Stimulated activated memory B cell treated with anti-CD40 and anti-IgM and Interleukin-4, amounts not matched to agents 10 μg/mL and 1 μg/mL and 100 μg/mL, for 72 hours (primary cell): ENCODE measurements around the gene TFDP1.

Experiments
- ATAC-seq: fragments of 150-1000 bp; cut with Tn5 transposase; 2 replicates; pipeline ENCODE4 v1.10.0; 2021
- H3K27ac Mint-ChIP-seq: one replicate; pipeline ENCODE4 v1.8.0; 2022; ENCODE audit warnings: mild to moderate bottlenecking, mixed read lengths
- H3K27me3 Mint-ChIP-seq: one replicate; pipeline ENCODE4 v1.8.0; 2022; ENCODE audit warnings: mixed read lengths
- H3K36me3 Mint-ChIP-seq: one replicate; pipeline ENCODE4 v1.8.0; 2022; ENCODE audit warnings: mixed read lengths
- H3K4me1 Mint-ChIP-seq: one replicate; pipeline ENCODE4 v1.8.0; 2022; ENCODE audit warnings: mixed read lengths
- H3K4me3 Mint-ChIP-seq: one replicate; pipeline ENCODE4 v1.8.0; 2022; ENCODE audit warnings: mild to moderate bottlenecking, moderate library complexity, mixed read lengths
- H3K9me3 Mint-ChIP-seq: one replicate; pipeline ENCODE4 v1.8.0; 2022; ENCODE audit warnings: mixed read lengths

Gene TFDP1

GRCh38 chr13:113656831-113657671 is 72.5 kb downstream of the TFDP1 start:
- H3K36me3 Mint-ChIP-seq, result peaks cover 11% of the 10 kb centered on the region
- peaks cover 7% of the 10 kb centered on the region for H3K9me3 Mint-ChIP-seq
- peaks cover 19% of the 10 kb centered on the region for H3K27me3 Mint-ChIP-seq
- ATAC-seq, result no peak
- H3K4me3 Mint-ChIP-seq, result no peak overlapping the region
- H3K4me1 Mint-ChIP-seq, result no peaks in the 10 kb centered on the region
- H3K27ac Mint-ChIP-seq, result no peak overlapping the region

DNA sequence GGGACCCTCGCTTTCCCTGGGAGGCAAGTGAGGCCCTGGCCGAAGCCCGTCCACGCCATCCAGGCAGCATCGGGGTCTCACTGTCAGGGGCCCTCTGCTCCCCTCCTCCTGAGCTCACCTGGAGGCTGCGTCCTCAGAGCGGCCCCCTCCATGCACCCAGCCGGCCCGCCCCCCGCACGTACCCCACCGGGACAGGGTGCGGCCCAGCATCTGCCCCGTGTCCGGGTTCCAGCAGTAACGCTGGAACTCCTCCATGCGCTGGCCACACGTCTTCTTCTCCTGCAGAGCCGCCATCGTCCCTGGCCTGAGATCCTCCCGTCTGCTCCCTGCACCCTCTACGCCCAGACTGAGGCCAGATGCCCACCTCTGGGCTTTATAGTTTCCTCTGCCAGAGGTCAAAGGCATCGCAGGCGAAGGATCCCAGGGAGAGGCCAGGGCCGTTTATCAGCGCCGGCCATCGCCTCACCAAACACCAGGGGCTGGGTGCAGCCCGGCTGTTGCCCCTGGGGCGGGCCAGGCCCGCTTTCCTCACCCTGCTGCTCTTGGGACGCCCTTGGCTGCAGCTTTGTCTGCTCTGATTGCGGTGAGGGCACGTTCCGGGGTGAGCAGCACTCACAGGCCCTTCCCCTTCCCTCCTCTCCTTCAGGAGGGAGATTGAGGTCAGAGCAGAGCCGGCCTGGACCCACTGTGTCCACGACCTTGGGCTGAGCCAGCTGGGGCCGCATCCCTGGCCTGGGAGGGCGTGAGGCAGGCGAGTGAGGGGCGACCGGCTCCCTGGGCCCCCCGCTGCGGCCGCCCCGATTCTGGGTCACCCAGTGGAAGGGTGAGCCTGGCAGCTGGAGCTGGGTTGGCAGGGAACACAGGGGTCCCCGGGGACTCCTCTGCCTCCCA is 73.5 kb downstream of the TFDP1 start, which contains the start of gene ATP4B:
ATP4B (minus strand) TSS at position 348 of the 891 bp plus-strand sequence; CDS start at position 294, 54 bp downstream.
- H3K27ac Mint-ChIP-seq, result no peak within 1 kb of the TSS
- peaks cover 19% of the 10 kb centered on the region for H3K27me3 Mint-ChIP-seq

DNA sequence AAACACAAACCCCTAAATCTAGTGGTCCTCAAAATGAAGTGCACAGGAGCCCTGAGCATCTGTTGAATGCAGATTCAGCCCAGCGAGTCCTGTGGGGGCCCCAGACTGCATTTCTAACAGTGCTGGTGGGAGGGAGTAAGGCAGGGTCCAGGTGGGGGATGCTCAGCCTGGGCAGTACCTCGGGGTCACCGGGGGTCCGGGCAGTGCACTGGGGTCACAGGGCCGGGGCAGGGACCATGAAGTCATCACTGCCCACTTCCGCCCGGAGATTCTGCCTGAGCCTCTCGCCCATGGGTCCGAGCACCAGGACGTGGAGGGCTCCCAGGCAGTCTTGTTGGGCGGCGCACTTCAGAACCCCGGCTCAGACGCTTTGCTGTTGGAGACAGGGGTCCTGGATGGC is 74.3 kb downstream of the TFDP1 start:
- Mint-ChIP-seq H3K27me3 (peaks cover 19% of the 10 kb centered on the region), H3K9me3 (peaks cover 7% of the 10 kb centered on the region), H3K27ac (no peak overlapping the region), H3K4me1 (no peaks in the 10 kb centered on the region), H3K4me3 (no peak overlapping the region), H3K36me3 (peaks cover 11% of the 10 kb centered on the region)
- ATAC-seq, result no peak

More for the DNA sequence above, 73.5 kb downstream of the TFDP1 start, which contains the start of gene ATP4B:
- Mint-ChIP-seq H3K4me3 (no peak within 1 kb of the TSS), H3K4me1 (no peaks in the 10 kb centered on the region), H3K36me3 (peaks cover 11% of the 10 kb centered on the region), H3K9me3 (peaks cover 7% of the 10 kb centered on the region)
- ATAC-seq, result no peak

GRCh38 chr13:113659337-113659736 is 74.8 kb downstream of the TFDP1 start:
- Mint-ChIP-seq H3K27me3 (peaks cover 19% of the 10 kb centered on the region), H3K4me1 (no peaks in the 10 kb centered on the region)
- ATAC-seq, result no peak

DNA sequence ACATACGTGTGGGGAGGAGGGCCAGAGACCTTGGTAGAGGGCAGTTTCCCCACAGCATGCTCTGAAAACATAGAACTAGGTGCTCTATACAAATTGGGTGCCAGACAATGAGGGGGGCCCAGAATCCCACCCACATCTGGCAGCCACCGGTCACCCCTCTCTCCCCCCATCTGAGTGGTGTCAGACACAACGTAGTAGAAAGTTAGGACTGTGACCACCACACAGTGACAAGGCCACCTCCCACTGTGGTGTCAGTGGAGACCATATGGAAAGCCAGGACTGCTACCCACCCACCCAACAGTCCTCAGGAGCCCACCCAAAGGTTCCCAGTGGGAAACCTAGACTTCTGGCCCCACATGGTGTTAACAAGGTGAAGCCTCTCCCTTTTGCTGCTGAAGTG is 75.5 kb downstream of the TFDP1 start:
- no peaks in the 10 kb centered on the region for H3K4me1 Mint-ChIP-seq
- no peak overlapping the region for H3K4me3 Mint-ChIP-seq
- ATAC-seq, result no peak
- H3K27me3 Mint-ChIP-seq, result peaks cover 19% of the 10 kb centered on the region
- peaks cover 7% of the 10 kb centered on the region for H3K9me3 Mint-ChIP-seq
- no peak overlapping the region for H3K27ac Mint-ChIP-seq
- H3K36me3 Mint-ChIP-seq, result peaks cover 11% of the 10 kb centered on the region

More at GRCh38 chr13:113659337-113659736, 74.8 kb downstream of the TFDP1 start:
- peaks cover 7% of the 10 kb centered on the region for H3K9me3 Mint-ChIP-seq
- H3K27ac Mint-ChIP-seq, result no peak overlapping the region
- H3K36me3 Mint-ChIP-seq, result peaks cover 11% of the 10 kb centered on the region
- H3K4me3 Mint-ChIP-seq, result no peak overlapping the region

DNA sequence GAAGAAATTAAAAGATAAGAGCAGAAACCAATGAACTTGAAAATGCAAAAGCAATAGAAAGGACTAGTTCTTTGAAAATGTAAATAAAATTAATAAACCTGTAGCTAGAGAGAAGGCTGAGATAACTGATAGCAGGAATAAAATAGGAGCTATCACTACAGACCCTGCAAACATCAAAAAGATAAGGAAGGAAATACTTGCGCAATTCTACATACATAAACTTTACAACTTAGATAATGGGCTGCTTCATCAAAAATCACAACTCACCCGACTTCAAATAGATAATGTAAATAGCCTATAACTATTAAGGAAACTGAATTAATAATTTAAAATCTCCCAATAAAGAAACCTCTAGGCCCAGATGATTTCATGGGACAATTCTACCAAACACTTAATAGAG is 77.0 kb downstream of the TFDP1 start:
- peaks cover 7% of the 10 kb centered on the region for H3K9me3 Mint-ChIP-seq

DNA sequence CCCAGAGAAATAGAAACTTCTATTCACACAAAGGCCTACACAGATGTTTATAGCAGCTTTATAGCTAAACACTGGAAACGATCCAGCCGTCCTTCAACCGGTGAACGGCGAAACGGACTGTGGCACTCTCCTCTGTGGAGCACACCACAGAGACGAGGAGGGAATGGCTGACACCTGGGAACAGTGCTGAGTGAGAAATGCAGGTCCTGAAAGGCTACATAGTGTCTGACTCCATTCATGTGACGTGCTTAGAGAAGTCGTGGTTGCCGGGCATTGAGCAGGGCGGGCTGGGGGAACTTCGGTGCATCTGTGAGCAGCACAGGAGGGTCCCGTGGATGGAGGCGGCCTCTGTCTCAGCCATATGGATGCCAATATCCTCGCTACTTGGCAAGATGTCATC is 79.4 kb downstream of the TFDP1 start:
- Mint-ChIP-seq H3K4me3 (no peak overlapping the region), H3K36me3 (peaks cover 11% of the 10 kb centered on the region), H3K4me1 (no peaks in the 10 kb centered on the region), H3K27ac (no peak overlapping the region), H3K27me3 (peaks cover 18% of the 10 kb centered on the region), H3K9me3 (peaks cover 7% of the 10 kb centered on the region)
- no peak for ATAC-seq

More for the DNA sequence above, 77.0 kb downstream of the TFDP1 start:
- Mint-ChIP-seq H3K27me3 (peaks cover 19% of the 10 kb centered on the region), H3K27ac (no peak overlapping the region), H3K36me3 (peaks cover 11% of the 10 kb centered on the region), H3K4me3 (no peak overlapping the region), H3K4me1 (no peaks in the 10 kb centered on the region)
- no peak for ATAC-seq

DNA sequence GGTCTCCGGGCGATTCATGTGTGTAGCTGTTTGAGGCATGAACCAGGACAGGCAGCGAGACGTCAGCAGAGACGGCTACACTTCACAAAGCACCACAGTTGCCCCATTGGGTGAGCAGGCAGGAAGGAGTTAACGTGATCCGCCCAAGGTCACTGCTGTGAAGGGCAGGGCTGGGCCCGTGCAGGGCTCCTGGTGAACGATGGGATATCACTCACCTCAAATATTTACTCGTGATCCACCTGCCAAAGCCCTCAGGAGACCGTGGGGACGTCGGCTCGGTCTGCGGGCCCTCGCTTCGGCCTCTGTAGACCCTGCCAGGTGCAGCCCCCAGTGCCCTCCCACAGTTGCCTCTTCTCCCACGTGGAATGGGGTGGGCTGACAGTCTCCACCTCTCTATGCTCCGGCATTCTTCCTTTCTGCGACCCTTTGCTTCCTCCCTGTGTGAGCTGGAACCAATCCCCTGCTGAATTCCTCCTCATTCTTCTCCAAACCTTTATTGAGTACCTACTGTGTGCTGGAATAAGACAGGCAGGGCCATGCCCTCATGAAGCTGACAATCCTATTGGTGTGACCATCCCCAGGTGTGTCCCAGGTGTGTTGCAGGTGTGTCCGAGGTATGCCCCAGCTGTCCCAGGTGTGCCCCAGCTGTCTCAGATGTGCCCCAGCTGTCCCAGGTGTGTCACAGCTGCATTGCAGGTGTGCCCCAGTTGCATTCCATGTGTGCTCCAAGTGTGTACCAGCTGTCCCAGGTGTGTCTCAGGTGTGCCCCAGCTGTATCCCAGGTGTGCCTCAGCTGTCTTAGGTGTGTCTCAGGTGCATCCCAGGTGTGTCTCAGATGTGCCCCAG is 80.4 kb downstream of the TFDP1 start:
- ATAC-seq, result no peak
- Mint-ChIP-seq H3K9me3 (peaks cover 7% of the 10 kb centered on the region), H3K4me3 (no peak overlapping the region), H3K27me3 (peaks cover 28% of the 10 kb centered on the region), H3K27ac (no peak overlapping the region), H3K36me3 (peaks cover 11% of the 10 kb centered on the region), H3K4me1 (no peaks in the 10 kb centered on the region)

- Mint-ChIP-seq H3K27ac (no peak overlapping the region), H3K4me1 (no peaks in the 10 kb centered on the region), H3K9me3 (peaks cover 5% of the 10 kb centered on the region), H3K36me3 (peaks cover 7% of the 10 kb centered on the region), H3K4me3 (no peak overlapping the region), H3K27me3 (peaks cover 32% of the 10 kb centered on the region)
- no peak for ATAC-seq
Measured at GRCh38 chr13:113665597-113666328, 81.2 kb downstream of the TFDP1 start.

- Mint-ChIP-seq H3K27ac (no peak overlapping the region), H3K9me3 (peaks cover 1% of the 10 kb centered on the region), H3K4me1 (no peaks in the 10 kb centered on the region), H3K36me3 (peaks cover 2% of the 10 kb centered on the region), H3K4me3 (no peak overlapping the region), H3K27me3 (peaks cover 29% of the 10 kb centered on the region)
- ATAC-seq, result no peak
Measured at GRCh38 chr13:113666329-113666670, 81.7 kb downstream of the TFDP1 start.

DNA sequence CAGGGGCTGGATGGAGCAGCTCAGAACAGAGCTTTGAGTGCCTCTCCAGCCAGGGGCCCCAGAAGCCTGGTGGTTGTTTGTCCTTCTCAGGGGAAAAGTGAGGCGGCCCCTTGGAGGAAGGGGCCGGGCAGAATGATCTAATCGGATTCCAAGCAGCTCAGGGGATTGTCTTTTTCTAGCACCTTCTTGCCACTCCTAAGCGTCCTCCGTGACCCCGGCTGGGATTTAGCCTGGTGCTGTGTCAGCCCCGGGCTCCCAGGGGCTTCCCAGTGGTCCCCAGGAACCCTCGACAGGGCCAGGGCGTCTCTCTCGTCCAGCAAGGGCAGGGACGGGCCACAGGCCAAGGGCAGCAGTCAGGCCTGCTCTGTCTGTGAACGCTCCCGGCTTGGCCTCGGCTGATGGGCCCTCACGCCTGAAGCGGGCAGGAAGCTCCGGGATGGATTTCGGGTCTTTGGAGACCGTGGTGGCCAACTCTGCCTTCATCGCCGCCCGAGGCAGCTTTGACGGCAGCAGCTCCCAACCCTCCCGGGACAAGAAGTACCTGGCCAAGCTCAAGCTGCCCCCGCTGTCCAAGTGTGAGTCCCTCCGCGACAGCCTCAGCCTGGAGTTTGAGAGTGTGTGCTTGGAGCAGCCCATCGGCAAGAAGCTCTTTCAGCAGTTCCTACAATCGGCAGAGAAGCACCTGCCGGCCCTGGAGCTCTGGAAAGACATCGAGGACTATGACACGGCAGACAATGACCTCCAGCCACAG is 82.6 kb downstream of the TFDP1 start, which contains the start of gene GRK1:
GRK1 (plus strand) TSS at position 269 of the 751 bp plus-strand sequence; CDS start at position 437, 168 bp downstream.
- H3K4me1 Mint-ChIP-seq, result no peaks in the 10 kb centered on the region
- ATAC-seq, result no peak
- no peaks in the 10 kb centered on the region for H3K9me3 Mint-ChIP-seq
- peaks cover 33% of the 10 kb centered on the region for H3K27me3 Mint-ChIP-seq
- H3K36me3 Mint-ChIP-seq, result no peaks in the 10 kb centered on the region
- H3K4me3 Mint-ChIP-seq, result no peak within 1 kb of the TSS
- no peak within 1 kb of the TSS for H3K27ac Mint-ChIP-seq

DNA sequence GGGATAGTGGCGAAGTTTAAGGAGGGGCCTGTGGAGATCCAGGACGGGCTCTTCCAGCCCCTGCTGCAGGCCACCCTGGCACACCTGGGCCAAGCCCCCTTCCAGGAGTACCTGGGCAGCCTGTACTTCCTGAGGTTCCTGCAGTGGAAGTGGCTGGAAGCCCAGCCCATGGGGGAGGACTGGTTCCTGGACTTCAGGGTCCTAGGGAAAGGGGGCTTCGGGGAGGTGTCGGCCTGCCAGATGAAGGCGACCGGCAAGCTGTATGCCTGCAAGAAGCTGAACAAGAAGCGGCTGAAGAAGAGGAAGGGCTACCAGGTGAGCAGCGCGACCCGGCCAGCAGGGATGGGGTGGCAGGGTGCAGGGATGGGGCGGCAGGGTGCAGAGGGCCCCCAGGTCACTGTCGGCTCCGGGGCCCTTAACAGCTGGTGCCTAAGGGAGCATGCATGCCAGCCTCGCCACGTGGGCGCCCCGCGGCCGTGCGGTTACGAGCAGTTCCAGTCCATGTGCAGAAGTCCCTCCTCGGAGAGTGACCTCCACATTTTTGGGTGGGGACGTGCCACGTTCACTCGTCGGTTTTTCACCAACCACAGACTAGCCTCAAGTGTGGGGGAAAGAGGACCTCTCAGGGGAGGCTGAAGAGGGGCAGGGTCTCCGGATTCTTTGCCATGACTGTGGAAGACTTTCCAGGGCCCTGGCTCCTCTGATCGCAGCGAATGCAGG is 83.4 kb downstream of the TFDP1 start:
- H3K27ac Mint-ChIP-seq, result no peak overlapping the region
- H3K36me3 Mint-ChIP-seq, result no peaks in the 10 kb centered on the region
- H3K27me3 Mint-ChIP-seq, result peaks cover 40% of the 10 kb centered on the region
- no peaks in the 10 kb centered on the region for H3K9me3 Mint-ChIP-seq
- no peak for ATAC-seq
- no peaks in the 10 kb centered on the region for H3K4me1 Mint-ChIP-seq
- H3K4me3 Mint-ChIP-seq, result no peak overlapping the region

- Mint-ChIP-seq H3K4me3 (no peak overlapping the region), H3K36me3 (no peaks in the 10 kb centered on the region), H3K27me3 (peaks cover 40% of the 10 kb centered on the region), H3K4me1 (no peaks in the 10 kb centered on the region), H3K9me3 (no peaks in the 10 kb centered on the region), H3K27ac (no peak overlapping the region)
- ATAC-seq, result no peak
Measured at GRCh38 chr13:113668491-113668971, 84.0 kb downstream of the TFDP1 start.
